HG02623 (cell line): ENCODE results near the gene IGF1R.

Source experiments
- ATAC-seq: cut with Tn5 transposase; IDR thresholded peaks from one replicate; pipeline ENCODE4 v1.9.1; 2021; ENCODE audit warnings: moderate library complexity; ENCODE audit not compliant: unreplicated experiment

The IGF1R gene

GRCh38 chr15:98743177-98743576 lies 94.8 kb downstream of the IGF1R start:
- ATAC-seq: no peak

GRCh38 chr15:98744506-98744905 lies 96.2 kb downstream of the IGF1R start:
- no peak for ATAC-seq

- no peak for ATAC-seq
Observed at GRCh38 chr15:98745179-98745578, 96.8 kb downstream of the IGF1R start.

GRCh38 chr15:98745650-98746374 lies 97.5 kb downstream of the IGF1R start:
- no peak for ATAC-seq

DNA sequence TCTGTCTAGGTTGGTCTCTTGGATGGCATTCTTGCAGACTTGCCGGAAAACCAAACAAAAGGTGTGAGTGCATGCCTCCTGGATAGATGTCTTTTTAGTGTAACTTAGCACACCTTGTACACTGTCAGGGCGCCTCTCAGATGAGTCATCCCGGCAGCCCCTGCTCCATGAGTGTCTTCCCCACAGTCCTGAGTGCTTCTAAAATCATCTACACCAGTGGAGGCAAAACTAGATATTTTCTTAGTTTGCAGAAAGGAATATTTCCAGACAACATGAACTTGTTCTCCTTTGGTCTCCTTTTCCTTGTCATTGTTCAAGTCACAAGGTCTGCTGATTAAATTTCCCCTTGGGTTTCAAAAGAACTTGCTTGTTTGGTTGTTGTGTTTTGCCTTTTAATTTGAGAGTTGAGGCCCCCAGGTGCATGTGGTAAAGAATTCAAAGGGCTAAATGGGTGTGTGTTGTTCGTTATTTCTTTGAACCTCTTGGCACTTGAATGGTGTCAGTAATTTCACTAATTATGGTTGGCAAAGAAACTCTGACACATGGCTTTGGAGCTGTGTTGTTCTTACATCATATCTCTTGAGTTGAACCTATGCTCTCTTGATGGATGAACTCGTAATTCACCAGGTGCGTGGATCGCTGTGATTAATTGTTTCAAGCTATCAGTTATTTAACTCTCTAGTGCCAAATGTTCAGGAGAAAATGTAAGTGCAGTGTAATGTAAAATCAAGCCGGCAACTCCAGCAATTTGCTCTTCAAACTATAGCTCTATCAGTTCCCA lies 98.2 kb downstream of the IGF1R start:
- no peak for ATAC-seq

- ATAC-seq: no peak
Observed at GRCh38 chr15:98751767-98752166, 103.4 kb downstream of the IGF1R start.

GRCh38 chr15:98753726-98754656 lies 105.7 kb downstream of the IGF1R start:
- ATAC-seq: no peak

- no peak for ATAC-seq
Observed at GRCh38 chr15:98754657-98755022, 106.3 kb downstream of the IGF1R start.

GRCh38 chr15:98755138-98755537 lies 106.8 kb downstream of the IGF1R start:
- no peak for ATAC-seq

DNA sequence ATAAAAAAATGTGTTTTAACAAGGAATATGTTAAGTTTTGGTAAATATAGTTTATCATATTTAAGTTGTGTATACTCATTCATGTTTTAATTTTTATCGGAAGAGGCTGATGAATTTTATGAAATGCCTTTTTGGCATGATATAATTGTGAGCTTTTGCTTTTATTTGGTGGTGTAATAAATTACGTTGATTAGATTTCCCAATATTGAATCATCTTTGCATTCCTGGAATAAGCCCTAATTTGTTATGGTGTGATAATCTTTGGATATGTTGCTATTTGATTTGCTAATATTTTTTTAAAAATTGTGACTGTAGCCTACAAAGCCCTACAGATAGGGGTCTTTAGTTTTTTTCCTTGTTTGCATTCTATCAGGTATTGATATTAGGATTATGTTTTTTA lies 107.4 kb downstream of the IGF1R start:
- no peak for ATAC-seq

DNA sequence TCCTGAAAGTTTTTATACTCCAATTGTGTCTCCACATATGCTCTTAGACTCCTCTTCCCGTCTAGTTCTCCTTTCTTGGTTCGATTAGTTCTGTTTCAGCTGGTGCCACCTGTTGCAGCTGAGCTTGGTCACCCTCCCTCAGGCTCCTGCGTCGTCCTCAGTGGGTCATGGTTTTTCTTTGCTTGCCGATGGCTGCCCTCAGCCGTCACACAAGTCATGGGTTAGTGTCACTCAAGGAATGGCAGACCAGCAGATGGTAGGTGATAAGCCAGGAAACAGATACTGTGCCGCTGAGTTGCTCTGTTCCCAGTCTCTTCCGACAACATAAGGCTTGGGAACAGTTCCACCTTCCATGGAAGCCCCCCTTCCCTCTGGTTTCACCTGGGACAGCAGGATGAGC lies 109.9 kb downstream of the IGF1R start:
- no peak for ATAC-seq

DNA sequence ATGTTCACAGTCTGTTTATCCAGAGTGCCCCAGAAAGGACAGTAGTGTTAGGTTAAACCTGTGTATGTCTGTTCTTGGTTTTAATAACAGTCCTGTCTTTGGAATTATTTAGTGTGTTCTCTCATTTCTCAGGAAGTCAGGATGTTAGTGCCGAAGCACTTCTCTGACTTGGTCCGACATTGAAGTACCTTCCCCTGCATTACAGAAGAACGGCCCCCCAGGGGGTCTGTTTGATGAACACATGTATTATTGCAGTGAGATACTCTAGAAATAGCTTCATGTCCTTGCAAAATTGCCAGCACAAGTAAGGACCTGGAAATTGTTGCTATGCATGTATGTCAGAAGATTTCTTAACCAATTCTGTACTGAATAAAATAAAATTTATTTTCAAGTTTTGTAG lies 110.9 kb downstream of the IGF1R start:
- ATAC-seq: no peak

DNA sequence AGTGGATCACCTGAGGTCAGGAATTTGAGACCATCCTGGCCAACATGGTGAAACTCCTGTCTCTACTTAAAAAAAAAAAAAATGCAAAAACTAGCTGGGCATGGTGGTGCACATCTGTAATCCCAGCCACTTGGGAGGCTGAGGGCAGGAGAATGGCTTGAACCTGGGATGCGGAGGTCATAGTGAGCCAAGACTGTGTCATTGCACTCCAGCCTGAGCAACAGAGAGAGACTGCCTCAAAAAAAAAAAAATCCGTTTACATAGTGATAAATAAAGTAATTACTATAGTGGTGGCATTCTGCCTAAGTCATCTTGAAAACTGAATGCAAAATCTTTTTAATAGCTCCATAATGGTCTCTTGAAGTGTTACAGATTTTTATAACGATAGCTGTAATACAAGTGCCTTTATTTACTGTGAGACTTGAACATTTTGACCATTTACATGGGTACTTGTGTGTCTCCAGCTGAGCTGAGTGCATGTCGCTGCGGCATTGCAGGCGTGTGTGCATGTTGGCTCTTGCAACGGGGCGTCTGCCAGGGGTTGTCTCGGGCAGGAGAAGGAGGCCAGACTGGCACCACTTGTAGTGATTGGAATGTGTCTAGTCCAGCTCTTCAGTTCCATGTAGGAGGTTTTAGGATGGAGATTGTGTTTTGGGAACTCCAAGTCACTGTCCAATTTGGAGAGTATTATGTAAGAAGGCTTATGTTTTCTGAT lies 111.9 kb downstream of the IGF1R start:
- no peak for ATAC-seq

- ATAC-seq: no peak
Observed at GRCh38 chr15:98760975-98761374, 112.6 kb downstream of the IGF1R start.

DNA sequence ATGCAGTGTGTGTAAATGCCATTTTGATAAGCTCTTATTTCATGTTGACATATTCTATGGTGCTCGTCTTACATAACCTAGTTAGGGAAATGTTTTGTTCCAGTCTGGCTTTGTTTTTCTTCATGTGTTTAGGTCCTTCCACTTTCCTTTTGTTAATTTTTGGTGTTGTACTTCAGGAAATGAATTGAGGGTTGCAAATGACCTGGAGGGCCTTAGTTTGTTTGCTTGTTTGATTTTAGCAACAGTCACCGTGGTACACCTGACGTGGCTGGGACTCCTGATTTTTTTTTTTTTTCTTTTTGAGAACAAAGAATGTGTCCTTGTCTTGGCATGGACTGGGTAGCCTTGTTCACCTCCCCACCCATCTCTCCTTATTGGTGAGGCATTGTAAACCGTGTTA lies 114.8 kb downstream of the IGF1R start:
- no peak for ATAC-seq

DNA sequence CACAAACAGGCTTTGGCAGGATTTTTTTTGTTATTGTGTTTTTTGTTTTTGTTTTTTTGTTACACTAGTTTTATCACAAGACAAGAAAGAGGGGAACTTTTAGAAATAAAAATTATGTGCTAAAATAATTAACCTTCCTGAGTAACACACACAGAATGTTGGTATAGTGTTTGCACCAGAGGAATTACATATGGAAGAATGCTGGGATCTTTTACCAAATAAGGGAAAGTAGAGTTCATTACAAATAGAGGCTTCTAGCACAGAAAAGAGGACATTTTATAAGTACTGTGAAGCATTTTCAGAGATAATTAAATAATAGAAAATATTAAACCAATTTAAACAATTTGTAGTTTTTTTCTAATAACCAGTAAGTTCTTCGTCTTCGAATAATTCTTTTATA lies 116.0 kb downstream of the IGF1R start:
- ATAC-seq: no peak

DNA sequence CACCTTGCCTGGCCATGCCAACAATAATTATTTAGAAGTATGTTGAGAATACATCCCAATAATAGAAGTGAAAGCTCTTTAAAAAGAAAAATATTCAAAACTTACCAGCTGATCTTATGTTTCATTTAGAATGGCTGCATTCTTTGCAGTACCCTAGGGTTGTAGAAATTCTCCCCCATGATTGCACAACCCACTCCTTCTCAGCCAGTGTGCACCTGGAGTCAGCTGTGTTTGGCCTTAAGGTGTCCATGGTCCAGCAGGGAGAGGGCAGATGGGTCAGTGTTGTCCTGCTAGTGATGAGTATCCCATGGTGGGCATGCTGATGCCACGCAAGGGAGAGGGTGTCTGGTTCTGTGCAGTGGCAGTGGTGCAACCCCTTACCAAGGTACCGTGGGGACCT lies 117.3 kb downstream of the IGF1R start:
- no peak for ATAC-seq

DNA sequence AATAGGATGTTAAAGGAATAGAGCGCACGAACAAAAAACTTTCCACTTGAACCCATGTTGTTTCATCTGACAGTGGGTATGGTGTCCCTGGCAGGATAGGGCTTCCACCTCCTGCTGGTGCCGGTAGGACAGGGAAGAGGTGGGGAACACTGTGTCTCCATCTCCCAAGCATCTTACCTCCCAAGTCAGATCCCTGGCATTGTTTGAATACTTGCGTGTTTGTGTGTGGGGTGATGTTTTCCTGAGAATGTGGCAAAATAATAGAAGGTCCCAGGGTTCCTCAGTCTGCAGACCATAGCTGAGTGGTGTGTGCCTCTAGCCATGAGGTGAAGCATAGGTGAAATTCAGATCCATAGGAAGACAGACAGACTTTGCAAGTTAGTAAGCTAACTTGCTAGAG lies 119.4 kb downstream of the IGF1R start:
- no peak for ATAC-seq

DNA sequence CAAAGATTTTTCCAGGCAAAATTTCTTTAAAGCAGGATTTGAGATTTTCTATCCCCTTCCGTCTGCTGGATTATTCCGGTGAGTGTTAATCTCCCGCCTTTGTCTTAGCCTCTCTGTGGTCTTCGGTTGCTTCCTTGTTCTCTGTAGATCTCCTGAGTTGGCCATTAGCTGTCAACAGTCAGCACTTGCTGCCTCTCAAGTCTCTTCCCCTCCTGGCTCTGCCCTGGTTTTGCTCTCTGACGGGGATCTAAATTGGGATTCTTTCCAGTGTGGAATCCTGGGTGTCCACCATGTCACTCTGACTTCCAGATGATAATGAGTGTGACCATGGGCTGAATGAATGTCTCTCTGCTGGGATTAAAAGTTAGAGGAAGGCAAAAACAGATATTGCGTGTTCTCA lies 121.5 kb downstream of the IGF1R start:
- no peak for ATAC-seq

DNA sequence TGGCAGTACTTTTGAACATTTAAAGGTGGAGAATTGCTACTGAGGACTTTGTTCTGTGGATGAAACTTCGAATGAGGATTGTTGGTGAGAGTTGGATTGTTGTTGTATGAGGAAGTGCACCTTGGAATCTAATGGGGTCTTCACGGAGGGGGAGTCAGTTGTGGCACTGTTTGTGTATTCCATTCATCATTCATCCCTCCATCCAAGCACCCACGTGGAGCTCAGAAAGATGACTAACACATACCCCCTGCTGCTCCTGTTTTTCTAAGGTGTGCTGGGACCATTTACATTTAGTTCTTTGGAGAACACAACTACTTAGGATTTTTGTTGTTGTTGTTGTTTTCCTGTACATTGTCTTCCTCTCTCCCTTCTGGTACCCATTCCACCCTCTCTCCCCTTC lies 122.6 kb downstream of the IGF1R start:
- no peak for ATAC-seq

- no peak for ATAC-seq
Observed at GRCh38 chr15:98771541-98771940, 123.2 kb downstream of the IGF1R start.
